Activated CD4-positive, alpha-beta T cell treated with anti-CD3 and anti-CD28 coated beads, Interleukin-2, amount 10 ng/mL, durations not matched to agents 7 days and 5 days (primary cell): ENCODE results near the gene FHIP1A. TPM values are rescaled to one million over a fixed set of nuclear protein-coding genes. Genes with fewer than 3 reads are reported as not detected.

Source experiments
- CTCF ChIA-PET: fragments of 350-600 bp; sonication (Branson Sonifier 250); formaldehyde crosslinking; loops from one replicate; lab custom pipeline; 2021; ENCODE audit warnings: antibody characterized with exemption; lab: Charles Lee
- POLR2A ChIA-PET: fragments of 350-600 bp; sonication (Branson Sonifier 250); formaldehyde crosslinking; loops from one replicate; lab custom pipeline; 2021; ENCODE audit warnings: antibody characterized with exemption; lab: Charles Lee
- DNase-seq: peaks from one replicate; pipeline ENCODE4 v3.0.0-alpha.2; 2020
- H3K27ac Mint-ChIP-seq: one replicate; pipeline ENCODE4 v1.8.0; 2021; ENCODE audit warnings: mild to moderate bottlenecking, moderate library complexity, mixed read lengths
- H3K27me3 Mint-ChIP-seq: one replicate; pipeline ENCODE4 v1.8.0; 2021; ENCODE audit warnings: mixed read lengths
- H3K36me3 Mint-ChIP-seq: one replicate; pipeline ENCODE4 v1.8.0; 2021; ENCODE audit warnings: low read depth, mixed read lengths
- H3K4me1 Mint-ChIP-seq: one replicate; pipeline ENCODE4 v1.8.0; 2021; ENCODE audit warnings: mixed read lengths
- H3K4me3 Mint-ChIP-seq: one replicate; pipeline ENCODE4 v1.8.0; 2021; ENCODE audit warnings: mild to moderate bottlenecking, moderate library complexity, mixed read lengths
- H3K9me3 Mint-ChIP-seq: one replicate; pipeline ENCODE4 v1.8.0; 2021; ENCODE audit warnings: mixed read lengths
- total RNA-seq, 2 experiments: library from RNA; stranded (reverse); gene quantifications; one replicate each; pipeline ENCODE4 v1.2.3, GENCODE V29; 2021

The FHIP1A gene
- total RNA-seq, 2 experiments from 2014 or later: not detected

- ChIA-PET CTCF (interaction anchor here (0.7 to 1.2 kb wide), 5 partner anchors 9 to 196 kb away, joined by 3 to 5 read pairs (median 3); no protein-coding TSS in a partner anchor), POLR2A (no interaction called here)
- H3K27ac Mint-ChIP-seq: no peak overlapping the region
- H3K27me3 Mint-ChIP-seq: peaks cover 21% of the 10 kb centered on the region
- H3K9me3 Mint-ChIP-seq: no peaks in the 10 kb centered on the region
- DNase-seq: no peak
- no peak overlapping the region for H3K4me3 Mint-ChIP-seq
- no peaks in the 10 kb centered on the region for H3K36me3 Mint-ChIP-seq
- no peaks in the 10 kb centered on the region for H3K4me1 Mint-ChIP-seq
Measured at GRCh38 chr4:151422854-151423253, 13.9 kb downstream of the FHIP1A start.

GRCh38 chr4:151426513-151426912, 17.5 kb downstream of the FHIP1A start:
- ChIA-PET CTCF (no interaction called here), POLR2A (no interaction called here)
- no peaks in the 10 kb centered on the region for H3K36me3 Mint-ChIP-seq
- H3K9me3 Mint-ChIP-seq: no peaks in the 10 kb centered on the region
- H3K4me1 Mint-ChIP-seq: peaks cover 4% of the 10 kb centered on the region
- peaks cover 18% of the 10 kb centered on the region for H3K27me3 Mint-ChIP-seq
- no peak for DNase-seq
- no peak overlapping the region for H3K4me3 Mint-ChIP-seq
- H3K27ac Mint-ChIP-seq: no peak overlapping the region

- DNase-seq: no peak
- peaks cover 13% of the 10 kb centered on the region for H3K27me3 Mint-ChIP-seq
- no peaks in the 10 kb centered on the region for H3K9me3 Mint-ChIP-seq
- ChIA-PET POLR2A (no interaction called here), CTCF (no interaction called here)
- H3K4me3 Mint-ChIP-seq: no peak overlapping the region
- H3K36me3 Mint-ChIP-seq: no peaks in the 10 kb centered on the region
- H3K27ac Mint-ChIP-seq: no peak overlapping the region
- peaks cover 4% of the 10 kb centered on the region for H3K4me1 Mint-ChIP-seq
Measured at GRCh38 chr4:151427266-151427665, 18.3 kb downstream of the FHIP1A start.

- Mint-ChIP-seq H3K4me1 (peaks cover 4% of the 10 kb centered on the region), H3K4me3 (no peak overlapping the region), H3K9me3 (no peaks in the 10 kb centered on the region), H3K27ac (no peak overlapping the region), H3K27me3 (peaks cover 16% of the 10 kb centered on the region), H3K36me3 (no peaks in the 10 kb centered on the region)
- POLR2A ChIA-PET: no interaction called here
- CTCF ChIA-PET: no interaction called here
- no peak for DNase-seq
Measured at GRCh38 chr4:151428346-151428745, 19.4 kb downstream of the FHIP1A start.

- Mint-ChIP-seq H3K27me3 (peaks cover 8% of the 10 kb centered on the region), H3K27ac (no peak overlapping the region), H3K9me3 (no peaks in the 10 kb centered on the region), H3K36me3 (no peaks in the 10 kb centered on the region), H3K4me1 (peaks cover 4% of the 10 kb centered on the region), H3K4me3 (no peak overlapping the region)
- ChIA-PET CTCF (interaction anchor here (0.7 kb wide), 2 partner anchors 94 to 419 kb away, joined by 3 to 6 read pairs; no protein-coding TSS in a partner anchor), POLR2A (no interaction called here)
- DNase-seq: no peak
Measured at GRCh38 chr4:151429957-151430570, 21.1 kb downstream of the FHIP1A start.

- no peak for DNase-seq
- POLR2A ChIA-PET: no interaction called here
Measured at GRCh38 chr4:151430740-151431457, 21.9 kb downstream of the FHIP1A start.

GRCh38 chr4:151431728-151432127, 22.8 kb downstream of the FHIP1A start:
- H3K9me3 Mint-ChIP-seq: no peaks in the 10 kb centered on the region
- peaks cover 4% of the 10 kb centered on the region for H3K4me1 Mint-ChIP-seq
- H3K36me3 Mint-ChIP-seq: no peaks in the 10 kb centered on the region
- no peak overlapping the region for H3K4me3 Mint-ChIP-seq
- ChIA-PET POLR2A (no interaction called here), CTCF (interaction anchor here (0.7 kb wide), 1 partner anchor 9 kb away, joined by 3 read pairs; no protein-coding TSS in a partner anchor)
- no peak for DNase-seq
- no peak overlapping the region for H3K27ac Mint-ChIP-seq
- H3K27me3 Mint-ChIP-seq: peaks cover 5% of the 10 kb centered on the region

More at GRCh38 chr4:151430740-151431457, 21.9 kb downstream of the FHIP1A start:
- Mint-ChIP-seq H3K36me3 (no peaks in the 10 kb centered on the region), H3K4me1 (peaks cover 4% of the 10 kb centered on the region), H3K27me3 (peaks cover 4% of the 10 kb centered on the region), H3K9me3 (no peaks in the 10 kb centered on the region), H3K4me3 (no peak overlapping the region), H3K27ac (no peak overlapping the region)
- CTCF ChIA-PET: no interaction called here

- H3K4me1 Mint-ChIP-seq: peaks cover 4% of the 10 kb centered on the region
- DNase-seq: no peak
- no peaks in the 10 kb centered on the region for H3K9me3 Mint-ChIP-seq
- POLR2A ChIA-PET: no interaction called here
- no peak overlapping the region for H3K27ac Mint-ChIP-seq
- H3K4me3 Mint-ChIP-seq: no peak overlapping the region
- CTCF ChIA-PET: no interaction called here
- H3K27me3 Mint-ChIP-seq: peaks cover 7% of the 10 kb centered on the region
- no peaks in the 10 kb centered on the region for H3K36me3 Mint-ChIP-seq
Measured at GRCh38 chr4:151432654-151433053, 23.7 kb downstream of the FHIP1A start.

GRCh38 chr4:151434183-151434860, 25.3 kb downstream of the FHIP1A start:
- peaks cover 8% of the 10 kb centered on the region for H3K27me3 Mint-ChIP-seq
- H3K9me3 Mint-ChIP-seq: no peaks in the 10 kb centered on the region
- ChIA-PET POLR2A (no interaction called here), CTCF (no interaction called here)
- no peak overlapping the region for H3K4me3 Mint-ChIP-seq
- DNase-seq: no peak
- H3K27ac Mint-ChIP-seq: no peak overlapping the region
- peaks cover 4% of the 10 kb centered on the region for H3K4me1 Mint-ChIP-seq
- H3K36me3 Mint-ChIP-seq: no peaks in the 10 kb centered on the region

GRCh38 chr4:151436093-151436518, 27.1 kb downstream of the FHIP1A start:
- no peaks in the 10 kb centered on the region for H3K9me3 Mint-ChIP-seq
- no peak overlapping the region for H3K4me3 Mint-ChIP-seq
- POLR2A ChIA-PET: no interaction called here
- no peaks in the 10 kb centered on the region for H3K36me3 Mint-ChIP-seq
- H3K27ac Mint-ChIP-seq: no peak overlapping the region
- no peak for DNase-seq
- CTCF ChIA-PET: no interaction called here
- peaks cover 17% of the 10 kb centered on the region for H3K27me3 Mint-ChIP-seq
- no peaks in the 10 kb centered on the region for H3K4me1 Mint-ChIP-seq

GRCh38 chr4:151437505-151437904, 28.5 kb downstream of the FHIP1A start:
- CTCF ChIA-PET: no interaction called here
- Mint-ChIP-seq H3K36me3 (no peaks in the 10 kb centered on the region), H3K27ac (no peak overlapping the region), H3K4me3 (no peak overlapping the region), H3K4me1 (no peaks in the 10 kb centered on the region), H3K9me3 (no peaks in the 10 kb centered on the region), H3K27me3 (peaks cover 17% of the 10 kb centered on the region)
- POLR2A ChIA-PET: no interaction called here
- no peak for DNase-seq

GRCh38 chr4:151438154-151438553, 29.2 kb downstream of the FHIP1A start:
- no peak overlapping the region for H3K27ac Mint-ChIP-seq
- no peaks in the 10 kb centered on the region for H3K4me1 Mint-ChIP-seq
- no peak overlapping the region for H3K4me3 Mint-ChIP-seq
- no peaks in the 10 kb centered on the region for H3K9me3 Mint-ChIP-seq
- no peak for DNase-seq
- peaks cover 16% of the 10 kb centered on the region for H3K27me3 Mint-ChIP-seq
- H3K36me3 Mint-ChIP-seq: no peaks in the 10 kb centered on the region
- CTCF ChIA-PET: no interaction called here
- POLR2A ChIA-PET: no interaction called here

GRCh38 chr4:151439320-151439719, 30.3 kb downstream of the FHIP1A start:
- CTCF ChIA-PET: no interaction called here
- Mint-ChIP-seq H3K27me3 (peaks cover 14% of the 10 kb centered on the region), H3K4me1 (no peaks in the 10 kb centered on the region), H3K4me3 (no peak overlapping the region), H3K9me3 (no peaks in the 10 kb centered on the region), H3K27ac (no peak overlapping the region), H3K36me3 (no peaks in the 10 kb centered on the region)
- POLR2A ChIA-PET: no interaction called here
- DNase-seq: no peak
